GM21576 (cell line): ENCODE measurements around the gene UNC80.

Source experiments
- ATAC-seq: cut with Tn5 transposase; IDR thresholded peaks from one replicate; pipeline ENCODE4 v1.9.1; 2021; ENCODE audit warnings: mild to moderate bottlenecking, moderate library complexity; ENCODE audit not compliant: unreplicated experiment

Gene UNC80

GRCh38 chr2:210009126-210009525 lies 237.5 kb downstream of the UNC80 start:
- ATAC-seq = no peak

GRCh38 chr2:210009896-210010295 lies 238.3 kb downstream of the UNC80 start:
- ATAC-seq = no peak

GRCh38 chr2:210020138-210020537 lies 248.5 kb downstream of the UNC80 start:
- ATAC-seq = no peak

GRCh38 chr2:210022824-210023223 lies 251.2 kb downstream of the UNC80 start:
- no peak for ATAC-seq

- ATAC-seq = no peak
Observed at GRCh38 chr2:210027608-210028007, 256.0 kb downstream of the UNC80 start.

GRCh38 chr2:210028178-210028577 lies 256.5 kb downstream of the UNC80 start:
- no peak for ATAC-seq

- ATAC-seq = no peak
Observed at GRCh38 chr2:210034087-210034683, 262.6 kb downstream of the UNC80 start.

GRCh38 chr2:210035679-210036078 lies 264.0 kb downstream of the UNC80 start:
- no peak for ATAC-seq

GRCh38 chr2:210038078-210038477 lies 266.4 kb downstream of the UNC80 start:
- no peak for ATAC-seq

GRCh38 chr2:210046851-210047500 lies 275.3 kb downstream of the UNC80 start:
- no peak for ATAC-seq
